ENCODE measurements around the gene TNS1.

Gene TNS1

DNA sequence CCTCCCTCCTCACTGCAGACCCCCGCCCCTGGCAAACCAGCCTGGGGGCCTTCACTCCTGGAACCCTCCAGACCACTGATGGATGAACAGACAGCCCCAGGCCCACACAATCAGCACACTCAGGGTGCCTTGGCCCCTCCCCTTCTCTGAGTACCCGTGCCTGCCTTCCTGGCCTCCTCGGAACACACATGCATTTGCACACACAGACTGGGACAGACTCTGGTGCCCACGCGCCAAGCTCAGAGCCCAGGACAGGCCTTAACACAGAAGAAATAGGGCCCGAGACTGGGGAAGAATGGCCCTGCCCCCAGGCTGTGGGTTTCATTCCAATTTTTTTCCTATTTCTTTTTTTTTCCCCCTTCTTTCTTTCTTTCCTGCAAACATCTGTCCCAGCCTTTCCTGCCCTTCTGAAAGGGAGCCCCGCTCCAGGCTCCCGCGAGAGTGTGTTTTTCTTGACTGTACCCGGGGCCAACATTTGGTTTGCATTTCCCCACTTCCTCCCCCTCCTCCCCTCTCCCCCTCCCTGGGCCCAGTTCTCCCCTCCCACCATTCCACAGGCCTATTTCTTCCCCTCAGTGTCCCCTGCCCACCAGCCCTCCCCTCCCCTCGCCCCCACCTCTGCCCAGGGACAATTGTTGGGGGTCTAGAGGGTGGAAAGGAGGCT, 618 bp upstream of the TNS1 start:
- no peak for DNase-seq (ENCODE audit: low spot score)

DNA sequence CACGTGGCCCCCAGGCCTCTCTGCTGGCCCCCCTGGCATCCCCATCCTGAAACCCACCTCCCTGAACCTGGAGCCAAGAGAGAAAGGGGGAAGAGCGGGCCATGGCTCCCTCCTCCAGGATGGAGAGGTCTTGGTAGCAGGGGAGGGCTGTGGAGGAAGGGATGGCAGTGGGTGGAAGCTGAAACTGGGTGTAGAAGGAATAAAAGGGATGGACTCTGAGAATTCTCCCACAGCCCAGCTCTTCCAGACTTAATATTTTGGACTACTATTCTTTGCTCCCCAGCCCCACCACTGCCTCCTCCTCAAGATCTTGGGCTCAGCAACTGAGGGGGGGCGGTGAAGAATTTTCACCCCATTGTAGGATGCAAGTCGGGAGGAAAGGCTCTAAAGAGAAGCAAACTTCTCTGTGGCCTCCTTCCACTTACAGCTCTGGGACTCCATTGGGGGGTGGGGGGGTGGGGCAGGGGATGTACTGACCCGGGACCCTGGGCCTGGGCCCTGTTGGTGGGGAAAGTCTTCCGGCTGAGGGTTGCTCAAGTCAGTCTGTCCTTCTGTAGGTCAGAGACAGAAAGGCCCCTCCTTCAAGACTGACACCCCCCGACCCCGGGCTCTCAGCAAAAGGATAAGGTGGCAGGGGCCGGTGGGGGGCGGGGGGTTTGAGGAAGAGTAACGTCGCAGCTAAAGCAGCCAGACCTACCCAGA, 501 bp downstream of the TNS1 start:
- no peak for DNase-seq (ENCODE audit: low spot score)
- TF ChIP-seq, protein P1, sequence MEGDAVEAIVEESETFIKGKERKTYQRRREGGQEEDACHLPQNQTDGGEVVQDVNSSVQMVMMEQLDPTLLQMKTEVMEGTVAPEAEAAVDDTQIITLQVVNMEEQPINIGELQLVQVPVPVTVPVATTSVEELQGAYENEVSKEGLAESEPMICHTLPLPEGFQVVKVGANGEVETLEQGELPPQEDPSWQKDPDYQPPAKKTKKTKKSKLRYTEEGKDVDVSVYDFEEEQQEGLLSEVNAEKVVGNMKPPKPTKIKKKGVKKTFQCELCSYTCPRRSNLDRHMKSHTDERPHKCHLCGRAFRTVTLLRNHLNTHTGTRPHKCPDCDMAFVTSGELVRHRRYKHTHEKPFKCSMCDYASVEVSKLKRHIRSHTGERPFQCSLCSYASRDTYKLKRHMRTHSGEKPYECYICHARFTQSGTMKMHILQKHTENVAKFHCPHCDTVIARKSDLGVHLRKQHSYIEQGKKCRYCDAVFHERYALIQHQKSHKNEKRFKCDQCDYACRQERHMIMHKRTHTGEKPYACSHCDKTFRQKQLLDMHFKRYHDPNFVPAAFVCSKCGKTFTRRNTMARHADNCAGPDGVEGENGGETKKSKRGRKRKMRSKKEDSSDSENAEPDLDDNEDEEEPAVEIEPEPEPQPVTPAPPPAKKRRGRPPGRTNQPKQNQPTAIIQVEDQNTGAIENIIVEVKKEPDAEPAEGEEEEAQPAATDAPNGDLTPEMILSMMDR (IDR thresholded peaks at IDR 0.05; ENCODE audit: extremely low read depth, missing control alignments), result no peak

More for the DNA sequence above, 618 bp upstream of the TNS1 start:
- TF ChIP-seq, protein P1 (IDR thresholded peaks at IDR 0.05; ENCODE audit: extremely low read depth, missing control alignments), result no peak

DNA sequence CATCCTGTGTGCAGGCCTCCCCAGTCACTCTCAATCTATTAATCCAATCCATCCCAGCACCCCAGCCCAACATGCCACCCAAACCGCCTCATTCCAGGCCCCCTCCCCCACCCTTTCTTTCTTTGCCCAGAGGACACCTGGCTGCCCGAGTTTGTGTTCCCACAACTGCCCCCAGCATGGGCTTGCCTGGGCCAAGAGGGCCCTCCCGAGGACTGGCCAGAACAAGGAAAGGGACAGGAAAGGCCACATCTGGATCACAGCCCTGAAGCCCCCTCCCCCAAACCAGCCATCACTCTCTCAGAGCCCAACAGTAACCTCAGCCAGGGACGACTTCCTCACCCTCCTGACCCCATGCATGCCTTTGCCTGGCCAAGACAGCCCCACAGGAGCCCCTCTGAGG, 1.2 kb downstream of the TNS1 start:
- TF ChIP-seq, protein P1 (IDR thresholded peaks at IDR 0.05; ENCODE audit: extremely low read depth, missing control alignments), result no peak
- no peak for DNase-seq (ENCODE audit: low spot score)

DNA sequence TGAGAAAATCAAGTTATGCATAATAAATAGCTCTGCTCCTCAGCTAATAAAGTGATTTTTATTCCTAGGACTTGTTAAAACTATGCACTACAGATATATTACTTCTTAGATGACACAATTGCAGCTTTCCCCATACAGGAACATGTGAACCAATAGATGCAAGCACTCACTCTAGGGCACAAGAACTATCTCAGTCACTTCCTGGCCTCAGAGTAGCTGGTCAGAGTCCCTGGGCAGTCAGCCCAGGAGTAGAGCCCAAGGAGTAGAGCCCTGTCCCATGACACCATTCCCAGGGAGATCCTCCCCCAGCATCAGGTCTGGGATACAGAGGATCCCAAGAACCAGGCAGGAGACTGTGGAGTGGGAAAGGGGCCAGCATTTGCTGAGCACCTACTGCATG, 2.7 kb downstream of the TNS1 start:
- no peak for DNase-seq (ENCODE audit: low spot score)

DNA sequence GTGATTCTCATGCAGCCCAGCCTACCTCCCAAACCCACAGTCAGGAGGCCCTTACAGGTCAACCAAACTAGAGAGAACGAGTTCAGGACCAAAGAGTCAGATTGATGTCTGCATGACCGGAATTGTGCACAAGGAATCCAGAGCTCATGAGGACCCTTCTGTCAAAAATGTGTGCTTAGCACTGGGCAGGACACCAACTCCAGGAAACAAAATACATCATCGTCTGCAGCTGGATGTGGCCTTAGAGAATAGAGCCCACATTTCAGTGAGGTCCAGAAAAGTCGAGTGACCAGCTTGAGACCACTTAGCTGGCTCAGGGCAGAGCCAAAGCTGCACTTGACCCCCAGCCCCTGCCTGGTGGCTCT, 3.2 kb downstream of the TNS1 start:
- TF ChIP-seq, protein P1 (IDR thresholded peaks at IDR 0.05; ENCODE audit: extremely low read depth, missing control alignments), result no peak
- no peak for DNase-seq (ENCODE audit: low spot score)

More for the DNA sequence above, 2.7 kb downstream of the TNS1 start:
- TF ChIP-seq, protein P1 (IDR thresholded peaks at IDR 0.05; ENCODE audit: extremely low read depth, missing control alignments), result no peak

DNA sequence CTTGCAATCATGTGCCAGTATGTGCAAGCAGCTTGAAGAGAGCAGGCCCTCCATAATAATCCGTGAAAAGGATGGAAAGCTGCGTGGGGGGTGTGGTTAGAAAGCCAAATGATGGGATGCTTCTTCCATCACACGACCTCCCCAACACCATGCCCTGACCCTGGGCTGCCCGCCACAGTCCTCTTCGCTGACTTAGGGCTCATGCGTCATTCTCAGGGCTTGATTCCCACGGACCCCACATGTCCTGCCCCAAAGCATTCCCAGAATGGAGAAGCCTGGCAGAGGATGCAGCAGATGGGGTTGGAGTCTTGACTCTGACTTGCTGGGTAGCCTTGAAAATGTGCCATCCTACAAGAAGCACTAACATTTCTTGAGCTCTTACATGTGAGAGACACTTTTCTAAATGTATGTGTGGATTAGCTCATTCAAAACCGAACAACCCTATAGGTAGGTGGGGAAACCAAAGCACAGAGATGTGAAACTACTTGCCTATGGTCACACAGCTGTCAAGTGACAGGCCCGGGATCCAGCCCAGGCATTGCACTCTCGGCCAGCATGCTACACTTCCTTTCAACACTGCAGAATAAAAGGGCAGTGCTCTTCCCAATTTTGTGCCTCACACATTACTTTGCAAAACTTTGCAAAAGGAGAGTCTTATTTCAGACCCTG, 3.7 kb downstream of the TNS1 start:
- TF ChIP-seq, protein P1 (IDR thresholded peaks at IDR 0.05; ENCODE audit: extremely low read depth, missing control alignments), result no peak
- no peak for DNase-seq (ENCODE audit: low spot score)

DNA sequence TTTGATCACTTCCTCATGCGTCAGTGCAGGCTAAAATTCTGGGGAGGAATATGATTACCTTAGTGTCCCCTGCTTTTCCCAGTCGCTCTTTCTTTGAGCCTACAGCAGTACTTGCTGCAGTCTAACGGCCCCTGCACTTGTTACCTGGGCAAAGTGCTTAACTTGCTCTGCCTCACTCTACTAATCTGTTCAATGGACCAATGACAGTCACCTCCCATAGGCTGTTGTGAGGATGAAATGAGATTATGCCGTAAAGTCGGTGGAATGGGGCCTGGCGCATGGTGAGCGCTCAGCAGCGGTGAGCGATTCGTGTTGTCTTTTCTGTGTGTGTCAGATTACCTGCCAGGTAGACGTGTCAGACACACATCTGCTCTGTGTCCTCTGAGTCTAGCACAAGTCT, 5.3 kb downstream of the TNS1 start:
- no peak for DNase-seq (ENCODE audit: low spot score)
- TF ChIP-seq, protein P1 (IDR thresholded peaks at IDR 0.05; ENCODE audit: extremely low read depth, missing control alignments), result no peak
